H1 (cell line): Measurements from ENCODE around the gene KCND1. TPM values are rescaled to one million over a fixed set of nuclear protein-coding genes. Genes with fewer than 3 reads are reported as not detected.

Experiments
- ATF3 ChIP-seq: IDR thresholded peaks from 2 replicates; pipeline ENCODE4 v1.6.1; 2011; ENCODE audit warnings: low read depth, mild to moderate bottlenecking, low read length; ENCODE audit not compliant: insufficient read depth
- NANOG ChIP-seq: IDR thresholded peaks from 2 replicates; pipeline ENCODE4 v1.6.1; 2011; ENCODE audit warnings: low read length, low read depth, mild to moderate bottlenecking, inconsistent platforms; ENCODE audit not compliant: insufficient read depth, poor library complexity, severe bottlenecking
- SUZ12 ChIP-seq: fragments of 200-600 bp; sonication (generic); IDR thresholded peaks from 2 replicates; pipeline ENCODE4 v1.6.1; 2012; ENCODE audit warnings: mild to moderate bottlenecking, inconsistent platforms, low read length, moderate library complexity, mixed read lengths
- polyA plus RNA-seq, 7 experiments: library from polyadenylated mRNA; depleted of rRNA in 3 of 7; stranded (reverse) in 5 of 7; unstranded in 2 of 7; fragments of >200 nt in 5 of 7; fragments of 200-250 nt in 2 of 7; gene quantifications; 1 replicate in 5 of 7; 2 replicates in 1 of 7; 4 replicates in 1 of 7; pipeline versions ENCODE4 v1.2.1 to v1.2.3, GENCODE V29; 2011 to 2013; ENCODE audit warnings: missing spikeins in 2 of 7, mixed read lengths in 2 of 7
- total RNA-seq: library from RNA; stranded (reverse); fragmentation: NEBNext Ultra II Directional; extraction: Animal tissue kit (Norgen Biotek cat#: 25700); gene quantifications from 2 replicates; pipeline ENCODE4 v1.2.1, GENCODE V29; 2021

Gene KCND1
- total and polyA plus RNA-seq, 2 of the 8 experiments (the other 6 are each of a cell fraction or from before 2014, with no cell fraction given): 3.1 to 6.8 TPM

GRCh38 chrX:48998391-48998790 lies 26.7 kb upstream of the KCND1 start (continued):
- TF ChIP-seq ATF3: no peak
- no peak for TF ChIP-seq NANOG
- TF ChIP-seq SUZ12: no peak
